Frontal cortex (tissue), 4 donors: ENCODE results near the gene CYP1B1. TPM values are rescaled to one million over a fixed set of nuclear protein-coding genes. Genes with fewer than 3 reads are reported as not detected.
"Not testable (repeated sequence)": the region's sequence is repeated elsewhere in the genome, so short reads cannot be mapped to it uniquely, and the experiment has no call there.

Experiments used
- DNase-seq, 2 donors: peaks; one replicate each; pipeline ENCODE4 v3.0.0; 2012; ENCODE audit warnings: low spot score in 2 of 2
- FAIRE-seq: peaks from 2 replicates; lab custom pipeline; 2012; peaks lifted over from hg19 to GRCh38; lab: Jason Lieb, UNC
- total RNA-seq: library from RNA; depleted of rRNA; stranded (reverse); fragments of >200 nt; gene quantifications from one replicate; pipeline ENCODE4 v1.2.3, GENCODE V29; 2014
- donor health status: control.
- donor health status: control.
- donor health status: control.

CYP1B1 gene
- total RNA-seq, 1 donor from 2014 or later, result 7.3 TPM

DNA sequence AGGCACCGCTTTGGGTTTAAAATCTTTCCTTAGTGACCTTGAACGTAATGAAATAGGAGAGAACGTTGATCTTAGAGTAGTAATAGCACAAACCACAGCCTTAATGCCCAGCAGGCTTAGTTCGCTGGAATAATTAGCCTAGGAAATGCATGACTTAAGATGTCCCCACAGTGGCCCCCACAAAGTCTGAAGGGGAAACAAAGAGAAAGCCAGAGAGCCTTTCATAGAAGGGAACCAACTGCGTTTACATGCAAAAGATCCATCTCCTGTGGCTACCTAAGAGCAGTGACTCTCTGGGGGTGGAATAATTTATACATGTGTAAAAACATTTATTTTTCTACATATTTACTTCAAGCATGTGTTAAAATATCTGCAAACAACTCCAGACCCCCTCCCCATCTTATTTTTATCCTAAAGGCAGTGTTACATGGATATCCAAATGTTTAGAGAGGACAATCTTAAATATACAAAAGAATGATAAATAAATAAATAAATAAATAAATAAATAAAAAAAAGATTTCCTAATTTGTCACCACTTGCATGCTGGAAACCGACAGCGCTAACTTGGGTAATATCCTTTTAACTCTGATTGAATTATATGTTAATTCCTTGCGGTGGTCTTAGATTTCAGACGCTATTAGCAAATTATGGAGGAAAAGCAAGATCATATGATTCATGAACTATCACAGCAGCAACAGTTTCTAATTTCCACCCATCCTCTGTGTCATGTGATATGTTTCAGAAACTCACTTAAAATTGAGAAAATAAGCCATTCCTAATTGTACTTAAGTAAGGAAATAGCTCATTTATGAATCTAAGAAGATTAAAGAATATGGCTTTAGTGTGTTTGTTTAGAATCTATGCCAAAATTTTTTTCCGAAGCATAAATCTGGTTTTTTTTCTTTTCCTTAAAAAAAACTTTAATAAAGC is 23.4 kb upstream of the CYP1B1 start:
- DNase-seq (no peak), FAIRE-seq (no peak)

DNA sequence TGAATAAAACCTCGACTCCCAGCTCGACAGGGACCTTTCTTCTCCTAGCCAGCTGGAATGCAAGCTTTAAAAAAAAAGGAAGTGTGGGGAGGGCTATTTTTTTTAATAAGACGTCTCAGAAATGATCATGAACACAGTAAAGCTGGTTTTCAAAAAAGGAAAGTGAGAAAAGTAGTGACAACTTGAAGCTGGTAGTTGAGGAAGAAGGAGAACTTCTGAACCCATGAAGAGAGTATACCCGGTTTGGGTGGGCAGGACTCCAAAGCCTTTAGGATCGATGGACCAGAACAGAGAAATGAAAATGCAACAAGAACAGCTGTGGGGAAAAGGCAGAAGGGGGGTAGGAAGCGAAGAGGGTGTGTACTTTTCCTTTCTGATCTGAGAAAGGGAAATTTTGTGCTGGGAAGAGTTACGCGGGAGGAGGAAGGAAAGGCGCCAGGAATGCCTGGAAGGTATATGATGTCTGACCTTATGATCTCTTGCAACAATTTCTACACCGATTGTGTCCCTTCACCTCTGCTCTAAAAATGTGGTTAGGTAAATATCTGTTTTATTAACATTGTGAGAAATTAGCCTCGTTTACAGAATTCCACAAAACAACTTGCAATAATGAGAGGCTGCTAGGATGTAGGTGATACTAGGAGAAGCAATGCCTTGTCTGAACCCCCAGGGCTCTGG is 22.6 kb upstream of the CYP1B1 start:
- FAIRE-seq (no peak), DNase-seq (no peak)

DNA sequence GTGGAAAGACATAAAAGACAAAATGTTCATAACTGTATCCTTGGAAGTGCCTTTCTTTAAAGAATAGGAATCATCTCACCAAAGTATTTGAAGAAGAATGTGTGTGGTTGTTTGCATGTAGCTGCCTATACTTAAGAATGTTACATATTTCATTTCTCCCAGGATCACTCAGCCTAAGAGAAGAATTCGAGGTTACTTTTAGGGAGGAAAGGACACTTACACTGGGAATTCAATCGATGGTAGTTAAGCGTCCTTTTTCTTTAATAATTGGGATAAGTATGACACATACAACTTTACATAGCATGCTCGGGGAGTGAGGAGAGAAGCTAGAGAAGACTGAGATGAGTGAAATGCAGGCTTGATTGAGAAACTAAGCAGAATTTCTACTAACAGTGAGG is 22.0 kb upstream of the CYP1B1 start:
- no peak for FAIRE-seq
- no peak for DNase-seq

DNA sequence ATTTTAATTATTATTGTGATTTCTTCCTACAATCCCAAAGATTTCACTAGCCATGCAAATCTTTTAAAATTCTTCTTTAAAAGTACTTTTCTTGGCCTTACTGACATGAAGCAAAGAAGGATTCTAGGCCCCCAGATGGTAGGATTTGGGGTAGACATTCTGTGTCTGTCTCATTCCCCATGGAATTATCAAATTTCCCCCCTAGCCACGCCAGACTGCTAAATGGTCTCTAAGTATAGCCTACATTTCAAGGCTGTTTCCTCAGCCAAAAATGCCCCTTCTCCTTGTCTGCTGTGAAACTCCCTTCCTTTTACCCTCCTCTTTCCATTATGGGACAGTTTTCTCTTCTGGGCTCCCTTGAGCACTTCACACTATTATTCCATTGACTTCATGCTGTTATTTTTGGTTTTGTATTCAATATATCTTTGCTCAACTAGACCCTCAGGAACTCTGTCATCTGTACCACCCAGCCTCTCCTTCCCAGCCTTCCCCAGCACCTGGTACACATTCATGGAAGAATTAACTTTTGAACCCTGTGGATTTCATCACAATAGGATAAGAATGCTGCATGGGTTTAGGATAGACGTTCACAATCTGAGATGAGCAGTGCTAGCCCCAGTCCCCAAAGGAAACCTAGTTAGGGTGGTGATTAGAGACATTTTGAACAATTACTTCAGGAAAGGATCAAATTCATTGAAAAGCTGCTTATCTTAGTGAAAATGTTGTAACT is 21.5 kb upstream of the CYP1B1 start:
- DNase-seq, result no peak
- no peak for FAIRE-seq

- DNase-seq (no peak), FAIRE-seq (no peak)
Observed at GRCh38 chr2:38095996-38096861, 20.3 kb upstream of the CYP1B1 start.

DNA sequence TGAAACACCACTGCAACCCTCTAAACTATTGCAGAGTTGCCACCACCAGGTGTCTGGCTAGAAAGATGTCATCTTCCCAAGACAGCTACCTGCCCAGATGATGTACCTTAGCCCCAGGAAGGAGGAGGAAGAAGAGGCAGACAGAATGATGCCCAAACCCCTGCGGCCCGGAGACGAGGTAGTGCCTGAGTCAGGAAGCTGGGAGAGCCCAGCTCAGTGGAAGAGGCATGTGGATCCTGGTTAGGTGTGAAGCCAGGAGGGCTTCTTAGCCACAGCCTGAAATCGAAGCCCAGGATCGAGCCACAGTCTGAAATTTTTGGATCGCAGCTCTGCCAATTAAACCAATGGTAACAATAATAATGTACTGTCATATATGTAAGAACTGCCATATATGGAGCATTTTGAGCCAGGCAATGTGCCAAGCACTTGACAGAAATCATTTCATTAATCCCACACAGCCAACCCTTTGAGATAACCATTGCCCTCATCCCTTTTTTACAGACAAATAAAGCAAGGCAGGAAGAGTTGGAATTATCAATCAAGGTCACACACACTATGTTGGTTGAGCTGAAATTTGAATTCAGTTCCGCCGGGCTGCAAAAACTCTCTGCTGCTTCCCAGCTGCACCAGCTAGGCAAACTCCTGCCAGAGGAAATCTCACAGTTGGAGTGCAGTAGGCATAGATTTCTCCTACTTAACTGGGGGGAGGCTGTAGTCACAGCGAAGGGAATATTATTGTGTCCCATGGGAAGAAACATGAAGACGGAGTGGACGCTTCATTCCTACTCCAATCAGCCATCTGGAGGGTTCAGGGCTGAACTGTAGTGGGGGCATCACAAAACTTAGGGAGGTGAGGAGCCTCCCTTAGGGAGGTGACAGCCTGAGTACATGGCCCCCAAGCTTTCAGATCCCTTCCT is 19.4 kb upstream of the CYP1B1 start:
- no peak for DNase-seq
- FAIRE-seq, result no peak

DNA sequence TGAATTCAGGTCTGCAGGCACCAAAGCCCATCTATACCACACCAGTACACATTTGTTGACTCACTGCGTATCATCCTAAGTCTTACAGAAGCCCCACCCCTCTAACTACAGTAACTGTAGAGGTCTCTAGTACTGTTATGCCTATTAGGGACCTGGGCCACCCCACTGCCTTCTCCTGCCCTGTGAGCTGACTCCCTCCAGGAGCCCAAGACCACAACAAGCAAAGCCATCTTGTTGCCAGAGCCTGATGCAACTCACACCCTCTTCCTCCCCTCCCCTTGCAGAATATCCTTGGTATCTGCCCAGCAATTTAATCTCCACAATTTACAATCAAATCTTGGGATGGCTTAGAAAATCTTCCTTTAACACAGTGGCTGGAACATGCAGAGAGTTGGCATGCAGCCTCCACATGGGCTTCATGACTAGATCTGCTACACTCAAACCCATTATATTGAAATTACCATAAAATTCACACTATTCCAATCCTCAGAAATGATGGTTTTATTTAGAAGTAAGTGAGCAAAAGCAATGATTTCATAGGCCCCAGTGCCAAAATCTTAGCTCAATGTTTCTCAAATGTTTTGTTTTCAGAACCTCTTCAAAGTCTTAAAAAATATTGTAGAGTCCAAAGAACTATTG is 17.7 kb upstream of the CYP1B1 start:
- no peak for DNase-seq
- no peak for FAIRE-seq

- DNase-seq, result no peak
- no peak for FAIRE-seq
Observed at GRCh38 chr2:38092196-38092902, 16.4 kb upstream of the CYP1B1 start.

- no peak for DNase-seq
Observed at GRCh38 chr2:38091760-38092159, 15.8 kb upstream of the CYP1B1 start.

GRCh38 chr2:38090928-38091327 is 15.0 kb upstream of the CYP1B1 start:
- no peak for FAIRE-seq

More at GRCh38 chr2:38091760-38092159, 15.8 kb upstream of the CYP1B1 start:
- FAIRE-seq, result no peak

DNA sequence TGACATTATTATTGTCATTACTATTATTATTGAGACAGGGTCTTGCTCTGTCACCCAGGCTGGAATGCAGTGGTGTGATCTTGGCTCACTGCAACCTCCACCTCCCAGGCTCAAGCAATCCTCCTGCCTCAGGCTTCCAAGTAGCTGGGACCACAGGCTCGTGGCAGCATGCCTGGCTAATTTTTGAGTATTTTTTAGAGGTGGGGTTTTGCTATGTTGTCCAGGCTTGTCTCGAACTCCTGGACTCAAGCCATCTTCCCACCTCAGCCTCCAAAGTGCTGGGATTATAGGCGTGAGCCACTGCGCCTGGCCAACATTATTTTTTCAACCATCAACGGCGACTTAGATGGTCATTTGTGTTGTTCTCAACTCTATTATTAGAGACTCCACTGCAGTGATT is 14.3 kb upstream of the CYP1B1 start:
- not testable (repeated sequence) for DNase-seq, FAIRE-seq

More at GRCh38 chr2:38090928-38091327, 15.0 kb upstream of the CYP1B1 start:
- no peak for DNase-seq

DNA sequence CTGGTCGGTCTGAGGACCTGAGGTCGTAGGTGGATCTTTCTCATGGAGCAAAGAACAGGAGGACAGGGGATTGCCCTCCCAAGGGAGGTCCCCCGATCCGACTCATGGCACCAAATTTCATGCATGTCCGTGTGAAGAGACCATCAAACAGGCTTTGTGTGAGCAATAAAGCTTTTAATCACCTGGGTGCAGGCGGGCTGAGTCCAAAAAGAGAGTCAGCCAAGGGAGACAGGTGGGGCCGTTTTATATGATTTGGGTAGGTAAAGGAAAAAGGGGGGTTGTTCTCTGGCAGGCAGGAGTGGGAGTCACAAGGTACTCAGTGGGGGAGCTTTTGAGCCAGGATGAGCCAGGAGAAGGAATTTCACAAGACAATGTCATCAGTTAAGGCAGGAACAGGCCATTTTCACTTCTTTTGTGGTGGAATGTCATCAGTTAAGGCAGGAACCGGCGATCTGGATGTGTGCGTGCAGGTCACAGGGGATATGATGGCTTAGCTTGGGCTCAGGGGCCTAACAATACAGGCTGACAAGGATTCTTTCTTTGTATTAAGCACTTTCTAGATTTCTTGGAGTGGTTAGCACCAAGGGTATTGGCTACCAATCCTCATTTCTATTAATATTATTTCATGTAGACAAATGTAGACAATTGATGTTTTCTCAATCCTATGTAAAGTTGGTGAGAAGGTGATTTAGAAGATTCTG is 10.2 kb upstream of the CYP1B1 start:
- not testable (repeated sequence) for DNase-seq, FAIRE-seq

DNA sequence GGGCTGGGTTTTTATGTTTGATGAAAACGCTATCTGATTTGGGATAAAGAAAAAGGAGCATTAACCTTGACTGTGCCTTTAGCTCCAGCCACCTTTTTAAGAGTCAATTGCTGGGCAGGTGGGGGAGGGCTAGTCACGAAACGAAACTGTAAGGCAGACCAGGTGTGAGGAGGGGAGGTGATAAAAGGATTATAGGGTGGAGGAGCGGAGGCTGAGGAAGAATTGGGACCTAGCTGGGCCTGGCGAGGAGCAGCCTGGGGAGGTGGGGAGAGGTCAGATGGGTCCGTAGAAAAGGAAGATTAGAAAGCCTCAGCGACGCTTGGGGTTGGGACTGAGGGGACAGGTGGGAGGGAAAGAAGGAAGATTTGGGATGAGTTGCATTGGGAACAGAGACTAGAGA is 8.6 kb upstream of the CYP1B1 start:
- DNase-seq, FAIRE-seq: not testable (repeated sequence)

GRCh38 chr2:38082727-38083126 is 6.8 kb upstream of the CYP1B1 start:
- not testable (repeated sequence) for FAIRE-seq, DNase-seq

DNA sequence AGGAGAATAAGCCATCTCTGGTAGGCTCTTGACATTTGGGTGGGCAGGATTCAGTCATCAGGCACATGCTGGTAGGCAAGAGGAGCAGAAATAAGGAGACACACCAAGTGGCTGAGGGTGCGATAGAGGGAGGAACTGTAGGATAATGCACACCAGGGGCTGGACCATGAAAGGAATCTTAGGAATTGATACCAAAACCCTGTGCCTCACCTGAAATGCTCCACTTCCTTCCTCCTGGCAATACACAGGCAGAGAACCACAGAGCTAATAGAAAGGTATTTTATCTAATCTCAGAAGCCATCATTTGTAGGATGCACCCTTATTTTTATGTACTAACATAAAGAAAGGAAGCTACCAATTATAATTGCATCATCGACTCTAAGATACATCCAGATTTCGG is 4.4 kb upstream of the CYP1B1 start:
- FAIRE-seq (no peak), DNase-seq (no peak)

DNA sequence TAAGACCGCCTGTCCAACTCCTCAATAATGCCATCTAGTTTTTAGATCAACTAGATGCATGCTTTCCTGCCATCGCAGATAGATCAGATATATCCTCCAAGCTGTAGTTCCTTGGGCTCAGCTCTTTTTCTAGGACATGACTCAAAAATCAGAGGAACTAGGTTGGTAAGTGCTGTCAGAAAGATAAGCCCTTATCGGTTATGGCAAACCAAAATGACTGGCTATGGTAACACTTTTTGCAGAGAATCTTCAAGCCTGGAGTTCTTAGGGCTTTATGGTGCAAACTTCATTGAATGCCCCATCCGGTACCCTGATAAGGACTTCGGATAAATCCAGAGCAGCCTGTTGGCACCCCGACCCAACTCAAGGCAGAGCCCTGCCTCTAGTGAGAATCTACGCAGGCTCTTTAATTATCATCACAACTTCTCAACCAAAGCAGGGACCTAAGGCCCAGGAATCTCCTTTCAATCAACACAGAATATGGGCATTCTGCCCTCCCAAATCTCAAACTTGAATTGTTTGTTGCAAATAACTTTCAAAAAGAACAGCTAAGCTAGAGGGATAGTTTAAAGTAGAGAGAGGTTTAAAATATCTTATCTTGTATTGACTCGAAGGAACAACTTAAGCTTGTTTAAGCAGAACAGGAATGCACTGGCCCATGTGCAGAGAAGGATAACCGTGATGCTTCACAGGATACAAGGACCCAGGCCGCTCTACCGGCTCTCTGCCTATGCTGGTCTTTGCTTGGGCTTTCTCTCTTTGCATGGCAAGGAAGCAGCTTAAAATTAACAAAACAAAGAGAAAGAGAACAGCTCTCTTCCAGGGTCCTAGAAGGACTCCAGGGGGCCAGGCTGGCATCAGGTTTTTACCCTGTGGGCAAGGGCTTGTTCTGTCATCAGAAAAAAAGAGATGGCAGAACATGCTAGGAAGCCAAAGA is 3.4 kb upstream of the CYP1B1 start:
- DNase-seq (no peak), FAIRE-seq (no peak)
